Hepatic stellate cell (primary cell): ENCODE data around the gene VASN.
A peak's percentile ranks its signal among the peaks of the same experiment; 100 is the strongest.
"Not testable (repeated sequence)": the region's sequence is repeated elsewhere in the genome, so short reads cannot be mapped to it uniquely, and the experiment has no call there.

Experiments used
- DNase-seq: peaks from one replicate; pipeline ENCODE4 v3.0.0; 2011; ENCODE audit warnings: low spot score

Gene VASN

DNA sequence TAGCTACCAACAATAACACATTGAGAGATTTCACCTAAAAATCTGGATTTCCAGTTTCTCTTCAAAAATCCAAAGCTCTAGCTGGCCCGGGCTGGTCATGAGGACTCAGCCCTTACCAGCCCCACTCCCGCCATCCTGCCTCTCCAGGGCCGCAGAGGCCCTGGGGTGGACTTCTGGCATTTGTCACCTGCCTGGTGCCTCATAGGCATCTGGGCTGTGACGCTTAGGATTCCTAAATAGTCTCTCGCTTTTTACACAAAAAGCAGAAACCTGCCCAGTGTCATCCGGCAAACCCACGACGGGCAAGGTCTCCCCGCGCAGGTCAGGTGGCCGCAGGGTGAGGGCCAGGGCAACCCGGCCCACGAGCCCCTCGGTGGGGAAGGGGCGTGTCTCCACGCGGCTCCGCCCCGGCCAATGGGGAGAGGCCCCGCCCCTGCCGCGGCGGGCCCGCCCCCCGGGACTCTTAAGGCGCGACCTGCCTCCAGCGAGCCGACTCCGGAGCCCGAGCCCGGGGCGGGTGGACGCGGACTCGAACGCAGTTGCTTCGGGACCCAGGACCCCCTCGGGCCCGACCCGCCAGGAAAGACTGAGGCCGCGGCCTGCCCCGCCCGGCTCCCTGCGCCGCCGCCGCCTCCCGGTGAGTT is at the start of gene VASN:
VASN (plus strand) TSS at position 492 of the 644 bp plus-strand sequence. CDS start 9,030 bp downstream, outside the sequence.
- peak; percentile 93 for DNase-seq

DNA sequence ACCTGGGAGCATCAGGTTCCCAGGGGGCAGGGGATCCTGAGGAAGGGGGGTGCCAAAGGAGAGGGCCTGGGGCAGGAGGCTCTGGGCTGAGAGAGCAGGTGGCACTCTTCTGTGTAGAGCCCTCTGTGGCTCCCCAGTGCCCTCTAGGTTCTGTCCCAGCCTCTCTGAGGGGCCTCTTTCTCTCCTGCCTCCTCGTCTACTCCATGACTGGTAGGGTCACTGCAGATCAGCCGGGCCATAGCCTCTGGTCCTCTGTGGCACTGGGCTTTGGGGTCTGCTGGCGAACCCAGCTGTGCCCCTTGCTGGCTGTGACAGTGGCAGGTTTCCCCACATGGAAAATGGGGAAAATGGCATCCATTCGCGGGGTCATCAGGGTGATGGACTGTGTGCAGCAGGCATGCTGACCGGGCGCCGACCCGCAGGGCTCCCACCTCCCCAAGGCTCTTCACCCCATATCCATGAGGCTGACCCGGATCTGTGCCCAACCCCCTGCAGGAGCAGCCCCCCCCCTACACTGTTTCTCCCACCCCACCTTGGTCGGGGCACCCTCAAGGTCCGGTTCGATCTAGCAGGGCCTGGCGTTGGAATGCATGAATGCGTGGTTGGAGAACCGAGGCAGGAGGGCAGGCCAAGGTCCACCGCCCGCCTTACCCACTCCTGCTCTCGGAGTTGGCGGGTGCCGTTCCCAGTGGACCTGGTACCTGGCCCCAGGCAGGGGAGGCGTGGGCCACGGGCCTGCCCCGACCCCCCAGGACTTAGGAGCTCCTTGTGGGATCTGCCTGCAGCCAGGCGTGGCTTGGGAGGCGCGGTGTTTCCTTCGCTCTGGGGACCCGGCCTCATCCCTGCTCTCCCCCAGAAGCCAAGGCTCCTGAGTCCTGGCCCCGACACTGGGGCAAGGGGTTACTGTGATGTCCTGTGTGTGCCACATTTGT is 49.3 kb upstream of the VASN start:
- no peak for DNase-seq

DNA sequence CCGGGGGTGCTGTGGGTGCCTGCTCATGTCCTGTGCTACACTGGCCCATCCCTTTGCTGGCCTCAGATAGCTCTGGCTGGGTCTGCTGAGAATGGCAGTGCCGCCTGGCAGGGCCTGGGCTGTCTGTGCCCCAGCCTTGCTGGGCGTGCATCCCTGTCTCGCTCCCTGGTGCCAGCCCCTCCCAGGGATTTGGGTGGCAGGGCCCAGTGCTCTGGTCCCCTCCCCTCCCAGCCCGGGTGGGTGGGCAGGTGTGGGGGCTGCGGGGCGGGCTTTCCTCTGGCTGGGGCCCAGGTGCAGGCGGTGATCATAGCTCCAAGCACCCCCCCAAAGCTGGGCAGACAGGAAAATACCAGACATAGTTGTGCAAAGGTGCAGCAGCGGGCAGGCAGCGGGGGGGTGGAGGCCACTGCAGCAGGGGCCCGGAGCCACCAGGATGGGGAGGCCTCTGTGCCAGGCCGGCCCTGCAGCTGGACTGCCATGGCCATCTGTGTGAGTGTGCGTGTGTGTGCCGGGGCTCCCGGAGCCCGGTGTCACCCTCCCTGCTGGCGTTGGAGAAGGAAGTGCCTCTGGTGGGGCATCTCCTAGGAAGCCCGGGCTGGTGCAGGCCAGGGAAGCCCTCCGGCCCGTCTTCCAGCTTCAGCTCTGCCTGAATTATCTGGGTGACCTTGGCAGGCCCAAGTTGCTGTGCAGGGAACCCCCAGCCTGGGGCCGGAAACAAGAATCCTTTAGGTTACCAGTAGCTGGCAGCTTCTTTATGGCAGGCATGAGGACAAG is 48.4 kb upstream of the VASN start:
- DNase-seq: no peak

DNA sequence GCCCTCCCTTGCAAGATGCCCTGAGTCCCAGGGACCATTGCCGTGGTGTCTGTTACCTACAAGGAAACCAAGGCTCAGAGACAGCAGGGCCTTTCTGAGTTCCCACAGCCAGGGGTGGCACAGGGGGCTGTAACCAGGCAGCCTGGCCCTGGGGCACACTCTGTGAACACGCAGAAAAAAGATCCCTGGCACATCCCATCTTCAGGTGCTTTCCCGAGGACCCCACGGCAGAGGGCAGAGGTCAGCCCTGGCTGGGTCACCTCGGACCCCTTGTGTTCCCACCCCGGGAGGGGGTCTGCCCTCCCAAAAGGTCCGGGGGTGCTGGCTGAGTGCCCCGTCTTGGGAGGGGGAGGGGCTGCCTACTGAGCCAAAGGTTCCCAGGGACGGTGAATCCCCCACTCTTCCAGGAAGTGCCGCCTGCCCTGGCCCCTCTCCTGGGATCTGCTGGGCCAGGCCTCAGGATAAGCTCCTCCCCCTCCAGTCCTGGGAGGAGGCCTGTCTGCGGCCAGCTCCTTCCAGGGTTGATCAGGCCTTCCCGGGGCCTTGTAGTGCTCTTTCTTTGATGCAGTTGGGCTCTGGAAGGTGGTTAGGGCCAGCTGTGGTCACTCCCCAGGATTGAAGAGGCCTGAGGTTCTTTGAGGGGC is 47.7 kb upstream of the VASN start:
- peak; percentile 95 for DNase-seq

DNA sequence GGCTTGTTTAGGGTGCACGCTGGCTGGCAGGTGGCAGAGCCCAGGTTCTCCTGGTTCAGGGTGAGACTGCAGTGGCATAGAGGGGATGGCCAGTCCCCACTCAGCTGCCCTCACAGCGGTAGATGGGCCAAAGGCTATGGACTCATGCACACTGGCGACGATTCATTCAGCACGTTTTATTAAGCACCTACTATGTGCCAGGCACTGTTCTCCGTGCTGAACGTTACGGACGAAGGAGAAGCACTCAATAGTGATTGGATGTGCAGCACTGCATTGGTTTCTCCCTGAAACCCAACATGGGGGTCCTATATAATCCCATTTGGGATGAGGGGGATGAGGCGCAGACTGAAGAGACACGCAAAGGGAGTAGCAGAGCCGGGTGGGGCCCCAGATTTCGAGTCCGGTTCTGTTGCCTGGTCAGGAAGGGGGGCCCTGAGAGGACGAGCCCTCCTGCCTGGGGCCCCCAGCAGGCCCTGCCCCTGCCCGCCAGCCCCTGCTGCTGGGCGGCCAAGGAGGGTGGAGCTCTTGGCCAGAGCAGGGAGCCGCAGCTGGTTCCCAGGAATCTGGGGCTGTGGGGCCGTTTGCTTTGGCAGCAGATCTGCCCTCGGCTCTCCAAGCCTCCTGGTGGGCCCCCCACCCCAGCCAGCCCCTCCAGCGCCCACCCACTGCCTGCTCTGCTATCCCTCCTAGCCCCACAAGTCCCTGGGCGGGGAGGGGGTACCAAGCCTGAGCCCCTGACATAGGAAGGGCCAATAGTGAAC is 47.0 kb upstream of the VASN start:
- no peak for DNase-seq

DNA sequence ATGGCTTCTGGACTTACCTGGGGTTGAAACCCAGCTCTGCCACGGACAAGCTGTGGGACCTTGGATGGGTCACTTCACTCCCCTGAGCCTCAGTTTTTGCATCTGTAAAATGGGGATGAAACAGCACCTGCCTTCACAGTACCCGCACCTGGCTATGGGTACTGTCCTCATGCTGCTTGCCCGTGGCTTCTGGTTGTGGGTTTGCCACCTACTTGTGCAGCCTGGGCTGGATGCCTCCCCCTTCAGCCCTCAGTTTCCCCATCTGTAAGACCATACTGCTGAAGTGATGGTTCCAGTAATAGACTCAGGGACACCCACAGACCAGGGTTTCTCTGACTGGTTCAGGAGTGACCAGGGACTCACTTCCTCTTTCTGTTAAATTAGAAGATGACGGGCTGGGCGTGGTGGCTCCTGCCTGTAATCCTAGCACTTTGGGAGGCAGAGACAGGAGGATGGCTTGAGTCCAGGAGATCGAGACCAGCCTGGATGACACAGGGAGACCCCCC is 46.3 kb upstream of the VASN start:
- no peak for DNase-seq

DNA sequence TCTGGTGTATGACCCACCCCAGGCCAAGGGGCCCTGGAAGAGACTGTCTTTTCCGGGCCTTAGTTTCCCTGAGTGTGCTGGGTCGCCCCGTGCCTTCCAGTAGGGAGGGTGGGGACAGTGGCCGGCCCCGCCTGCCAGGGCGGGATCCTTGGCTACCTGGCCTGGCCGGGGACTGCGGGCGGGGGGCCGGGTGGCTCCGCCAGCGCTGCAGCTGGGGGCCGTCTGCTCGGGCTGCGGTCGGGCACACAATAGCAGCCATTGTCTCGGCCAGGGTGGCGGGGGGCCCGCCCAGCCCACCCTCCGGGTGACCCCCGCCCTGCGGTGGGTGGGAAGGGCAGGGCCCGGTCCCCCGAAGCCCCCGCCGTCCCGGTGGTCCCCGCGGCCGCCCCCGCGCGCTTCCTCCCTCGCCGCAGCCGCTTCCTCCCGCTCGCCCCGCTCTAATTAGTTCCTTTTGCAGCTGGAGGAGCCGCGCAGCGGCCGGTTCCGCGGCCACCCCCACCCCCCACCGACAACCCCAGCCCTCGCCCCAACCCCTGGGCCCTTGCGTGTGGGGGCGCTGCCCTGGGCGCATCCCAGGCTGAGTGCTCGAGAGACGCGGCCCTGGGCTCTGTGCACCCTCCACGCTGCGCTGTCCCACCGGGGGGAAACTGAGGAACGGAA is 44.1 kb upstream of the VASN start:
- DNase-seq: no peak

DNA sequence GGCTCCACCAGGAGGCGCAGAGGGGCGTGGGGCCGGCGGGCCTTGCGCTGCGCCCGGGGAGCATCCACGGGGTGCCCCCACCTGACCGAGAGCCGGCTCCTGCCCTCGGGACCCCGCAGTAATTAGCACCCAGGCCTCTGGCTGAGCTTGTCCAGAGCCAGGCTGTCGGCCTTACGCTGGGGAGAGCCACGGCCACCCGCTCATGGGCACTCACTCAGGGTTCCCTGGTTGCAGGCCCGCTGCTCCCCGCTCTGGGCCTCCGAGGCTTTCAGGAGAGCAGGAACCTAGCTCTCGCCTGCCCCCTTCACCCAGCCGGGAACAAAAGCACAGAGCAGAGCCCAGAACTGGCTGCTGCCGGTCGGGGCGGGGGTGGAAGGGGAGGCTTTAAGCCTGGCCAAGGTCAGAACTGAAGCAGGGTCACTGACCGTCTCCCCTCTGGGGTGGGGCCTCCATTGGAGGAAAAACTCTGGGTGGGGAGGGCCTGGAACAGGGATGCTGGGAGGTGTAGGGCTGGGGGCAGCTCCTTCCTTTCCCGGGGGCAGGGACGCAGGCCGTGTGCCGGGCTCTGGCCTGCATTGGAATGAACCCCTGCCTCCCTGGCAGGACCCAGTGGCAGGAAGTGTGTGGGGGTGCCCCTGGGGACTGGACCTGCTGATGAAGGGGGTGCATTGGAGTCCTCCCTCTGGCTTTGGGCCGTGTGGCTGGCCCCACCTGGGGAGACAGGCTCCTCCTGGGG is 43.4 kb upstream of the VASN start:
- peak; percentile 92 for DNase-seq

DNA sequence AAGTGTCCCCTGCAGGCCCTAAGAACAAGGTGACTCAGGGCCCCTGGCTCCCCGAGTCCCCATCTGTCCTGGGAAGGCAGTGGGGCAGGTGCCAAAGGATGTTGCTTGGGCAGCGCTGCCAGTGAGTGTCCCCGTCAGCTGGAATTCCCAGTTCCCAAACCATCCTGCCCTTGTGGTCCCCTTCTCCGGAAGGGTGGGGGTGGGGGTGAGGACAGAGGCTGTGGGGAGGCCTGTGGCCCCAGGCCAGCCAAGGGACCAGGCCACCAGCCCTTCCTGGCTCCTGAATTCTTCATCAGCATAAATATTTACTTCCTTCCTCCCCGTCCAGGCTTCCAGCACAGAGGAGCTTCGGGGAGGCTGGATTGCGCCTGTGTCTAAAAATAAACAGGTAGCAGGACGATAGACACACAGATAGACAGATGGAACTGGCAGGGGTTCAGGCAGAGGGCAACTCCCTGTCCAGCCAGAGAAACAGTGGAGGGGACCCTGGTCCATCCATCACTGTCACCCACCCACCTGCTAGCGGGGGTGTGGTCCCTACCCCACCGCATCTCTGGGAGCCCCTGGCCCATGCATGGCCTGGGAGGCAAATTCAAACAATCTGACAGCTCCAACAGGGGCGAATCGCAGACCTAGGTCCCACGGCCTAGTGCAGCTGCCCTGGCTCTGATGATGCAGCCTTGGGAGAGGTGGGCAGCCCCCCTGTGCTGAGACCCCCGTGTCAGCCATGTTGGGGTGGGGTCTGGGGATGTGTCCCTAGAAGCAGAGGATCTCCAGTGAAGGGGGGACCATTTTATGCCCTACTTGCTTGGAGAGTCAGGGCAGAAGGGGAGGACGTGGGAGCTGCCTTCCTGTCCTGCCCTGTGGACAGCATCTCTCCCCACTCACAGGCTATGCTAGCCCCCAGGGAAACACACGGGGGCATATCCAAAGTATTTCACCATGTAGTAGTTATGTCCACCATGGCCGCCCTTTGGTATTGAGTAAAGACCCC is 42.6 kb upstream of the VASN start:
- DNase-seq: peak; percentile 74

DNA sequence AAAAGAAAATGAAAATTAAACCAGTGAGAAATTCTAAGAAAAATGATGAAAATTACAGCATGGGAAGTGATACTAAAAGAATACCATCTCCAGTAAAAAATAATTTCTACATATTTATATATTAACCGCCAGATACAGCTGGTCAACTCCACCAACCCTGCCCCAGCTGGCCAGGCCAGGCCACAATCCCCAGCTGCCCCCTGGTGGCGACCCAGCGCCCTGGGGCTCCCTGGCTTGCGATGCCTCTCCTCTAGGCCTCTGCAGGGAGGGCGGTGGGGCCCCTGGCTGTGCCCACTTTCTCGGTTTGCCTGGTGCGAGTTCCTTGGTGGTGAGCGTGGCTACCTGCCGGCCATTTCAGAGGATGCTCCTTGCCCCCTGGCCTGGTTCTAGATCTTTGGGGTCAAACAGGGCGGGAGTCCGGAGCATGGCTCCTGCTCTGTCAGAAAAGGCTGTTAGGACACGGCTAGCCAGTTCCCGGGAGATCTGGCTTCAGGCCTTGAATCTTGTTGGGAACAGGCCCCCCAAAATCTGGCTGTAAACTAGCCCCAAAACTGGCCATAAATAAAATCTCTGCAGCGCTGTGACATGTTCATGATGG is 41.3 kb upstream of the VASN start:
- peak; percentile 95 for DNase-seq

DNA sequence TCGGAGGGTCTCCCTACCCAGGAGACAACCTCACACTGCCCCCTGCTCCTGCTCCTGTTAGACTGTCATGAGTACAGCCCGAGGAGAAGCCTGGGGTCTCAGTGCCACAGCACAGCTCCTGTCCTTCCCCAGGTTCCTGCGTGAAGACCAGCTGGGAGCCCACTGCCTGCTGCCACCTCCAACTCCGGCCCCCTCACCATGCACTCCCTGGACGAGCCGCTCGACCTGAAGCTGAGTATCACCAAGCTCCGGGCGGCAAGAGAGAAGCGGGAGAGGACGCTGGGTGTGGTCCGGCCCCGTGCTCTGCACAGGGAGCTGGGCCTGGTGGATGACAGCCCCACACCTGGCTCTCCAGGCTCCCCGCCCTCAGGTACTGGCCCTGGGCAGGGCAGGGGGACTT is 39.6 kb upstream of the VASN start:
- no peak for DNase-seq

DNA sequence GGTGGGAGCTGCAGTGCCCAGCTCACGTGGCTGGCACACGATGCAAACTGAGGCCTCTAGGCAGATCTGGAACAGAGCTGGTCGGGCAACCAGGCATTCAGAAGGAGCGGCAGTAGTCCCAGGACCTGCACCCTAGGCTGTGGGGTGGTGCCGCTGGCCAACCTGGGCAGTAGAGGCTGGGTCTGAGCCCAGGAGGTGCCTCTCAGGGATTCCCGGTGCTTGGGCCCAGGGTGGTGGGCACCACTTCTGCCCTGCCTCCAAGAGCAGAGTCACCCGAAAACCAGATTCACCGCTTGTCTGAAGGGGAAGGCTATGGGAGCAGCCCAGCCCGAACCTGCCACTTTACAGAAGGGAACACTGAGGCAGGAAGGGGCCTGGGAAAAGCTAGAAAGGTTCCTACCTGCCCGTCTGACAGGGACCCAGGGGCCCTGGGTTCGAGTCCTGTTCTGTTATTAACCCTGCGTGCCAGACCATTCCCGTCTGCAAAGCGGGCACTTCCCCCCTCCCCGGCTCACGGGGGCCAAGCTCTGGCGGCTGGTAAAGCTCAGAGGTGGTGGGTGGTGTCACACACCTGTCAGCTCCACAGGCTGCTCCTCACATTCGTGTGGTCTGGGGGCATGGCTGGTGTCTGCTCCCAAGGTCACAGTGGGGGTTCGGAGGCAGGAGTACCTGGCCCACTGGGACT is 38.9 kb upstream of the VASN start:
- DNase-seq: no peak

DNA sequence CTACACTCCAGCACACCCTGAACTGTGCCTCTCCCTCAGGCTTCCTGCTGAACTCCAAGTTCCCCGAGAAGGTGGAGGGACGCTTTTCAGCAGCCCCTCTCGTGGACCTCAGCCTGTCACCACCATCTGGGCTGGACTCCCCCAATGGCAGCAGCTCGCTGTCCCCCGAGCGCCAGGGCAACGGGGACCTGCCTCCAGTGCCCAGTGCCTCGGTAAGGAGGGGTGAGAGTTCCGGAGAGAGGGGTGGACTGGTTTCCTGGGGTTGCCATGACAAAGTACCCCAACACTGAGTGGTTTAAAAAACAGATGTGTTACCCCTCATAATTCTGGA is 38.4 kb upstream of the VASN start:
- no peak for DNase-seq

DNA sequence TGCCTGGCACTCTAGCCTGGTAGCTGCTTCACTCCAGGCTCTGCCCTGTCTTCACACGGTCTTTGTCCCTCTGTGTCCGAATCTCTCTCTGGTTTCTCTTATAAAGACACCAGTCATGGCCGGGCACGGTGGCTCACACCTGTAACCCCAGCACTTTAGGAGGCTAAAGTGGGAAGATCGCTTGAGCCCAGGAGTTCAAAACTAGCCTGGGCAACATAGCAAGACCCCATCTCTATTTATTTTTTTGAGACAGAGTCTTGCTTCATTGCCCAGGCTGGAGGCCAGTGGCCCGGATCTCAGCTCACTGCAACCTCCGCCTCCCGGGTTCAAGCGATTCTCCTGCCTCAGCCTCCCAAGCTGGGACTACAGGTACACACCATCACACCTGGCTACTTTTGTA is 37.9 kb upstream of the VASN start:
- not testable (repeated sequence) for DNase-seq

DNA sequence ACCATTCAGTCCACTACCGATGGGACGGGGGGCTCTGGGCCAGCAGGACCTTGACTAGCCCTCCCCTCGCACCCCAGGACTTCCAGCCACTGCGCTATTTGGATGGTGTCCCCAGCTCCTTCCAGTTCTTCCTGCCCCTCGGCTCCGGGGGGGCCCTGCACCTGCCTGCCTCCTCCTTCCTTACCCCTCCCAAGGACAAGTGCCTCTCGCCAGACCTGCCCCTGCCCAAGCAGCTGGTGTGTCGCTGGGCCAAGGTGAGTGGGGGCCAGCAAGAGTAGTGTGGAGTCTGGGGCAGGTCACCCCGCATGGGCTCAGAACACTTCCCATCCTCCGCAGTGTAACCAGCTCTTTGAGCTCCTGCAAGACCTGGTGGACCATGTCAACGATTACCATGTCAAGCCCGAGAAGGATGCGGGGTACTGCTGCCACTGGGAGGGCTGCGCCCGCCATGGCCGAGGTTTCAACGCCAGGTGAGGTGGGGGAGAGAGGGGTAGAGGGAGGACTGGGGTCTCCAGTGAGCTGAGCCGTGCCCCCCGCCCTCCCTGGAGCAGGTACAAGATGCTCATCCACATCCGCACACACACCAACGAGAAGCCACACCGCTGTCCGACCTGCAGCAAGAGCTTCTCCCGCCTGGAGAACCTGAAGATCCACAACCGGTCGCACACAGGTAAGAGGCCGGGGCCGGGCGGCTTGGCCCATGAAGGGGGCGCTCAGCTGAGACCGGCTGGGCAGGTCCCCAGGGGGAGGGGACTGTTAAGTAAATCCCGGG is 36.7 kb upstream of the VASN start:
- no peak for DNase-seq

DNA sequence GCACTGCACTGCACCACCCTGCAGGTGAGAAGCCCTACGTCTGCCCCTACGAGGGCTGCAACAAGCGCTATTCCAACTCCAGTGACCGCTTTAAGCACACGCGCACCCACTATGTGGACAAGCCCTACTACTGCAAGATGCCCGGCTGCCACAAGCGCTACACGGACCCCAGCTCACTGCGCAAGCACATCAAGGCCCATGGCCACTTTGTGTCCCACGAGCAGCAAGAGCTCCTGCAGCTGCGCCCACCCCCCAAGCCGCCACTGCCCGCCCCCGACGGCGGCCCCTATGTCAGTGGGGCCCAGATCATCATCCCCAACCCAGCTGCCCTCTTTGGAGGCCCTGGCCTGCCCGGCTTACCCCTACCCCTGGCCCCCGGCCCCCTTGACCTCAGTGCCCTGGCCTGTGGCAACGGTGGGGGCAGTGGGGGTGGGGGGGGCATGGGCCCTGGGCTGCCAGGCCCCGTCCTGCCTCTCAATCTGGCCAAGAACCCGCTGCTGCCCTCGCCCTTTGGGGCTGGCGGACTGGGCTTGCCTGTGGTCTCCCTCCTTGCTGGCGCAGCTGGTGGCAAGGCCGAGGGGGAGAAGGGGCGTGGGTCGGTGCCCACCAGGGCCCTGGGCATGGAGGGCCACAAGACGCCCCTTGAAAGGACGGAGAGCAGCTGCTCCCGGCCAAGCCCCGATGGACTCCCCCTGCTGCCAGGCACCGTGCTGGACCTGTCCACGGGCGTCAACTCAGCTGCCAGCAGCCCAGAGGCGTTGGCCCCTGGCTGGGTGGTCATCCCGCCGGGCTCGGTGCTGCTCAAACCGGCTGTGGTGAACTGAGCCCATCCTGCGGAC is 34.7 kb upstream of the VASN start:
- DNase-seq: no peak
